HTERT RPE-1 (cell line): Measurements from ENCODE around the gene MEIS2.

Experiments
- in situ Hi-C: fragments of 300-500 bp; cut with MboI; formaldehyde crosslinking; loops from 4 replicates; pipeline ENCODE4 v1.14.3; 2020; ENCODE audit warnings: low sequenced_read_pairs

MEIS2 gene

GRCh38 chr15:36904715-36905114 is 195.6 kb downstream of the MEIS2 start:
- in situ Hi-C loops = no loop called here

GRCh38 chr15:36903922-36904556 is 196.3 kb downstream of the MEIS2 start:
- in situ Hi-C loops = no loop called here

- in situ Hi-C loops = no loop called here
Observed at GRCh38 chr15:36903195-36903594, 197.2 kb downstream of the MEIS2 start.

- in situ Hi-C loops = no loop called here
Observed at GRCh38 chr15:36901012-36901411, 199.3 kb downstream of the MEIS2 start.

DNA sequence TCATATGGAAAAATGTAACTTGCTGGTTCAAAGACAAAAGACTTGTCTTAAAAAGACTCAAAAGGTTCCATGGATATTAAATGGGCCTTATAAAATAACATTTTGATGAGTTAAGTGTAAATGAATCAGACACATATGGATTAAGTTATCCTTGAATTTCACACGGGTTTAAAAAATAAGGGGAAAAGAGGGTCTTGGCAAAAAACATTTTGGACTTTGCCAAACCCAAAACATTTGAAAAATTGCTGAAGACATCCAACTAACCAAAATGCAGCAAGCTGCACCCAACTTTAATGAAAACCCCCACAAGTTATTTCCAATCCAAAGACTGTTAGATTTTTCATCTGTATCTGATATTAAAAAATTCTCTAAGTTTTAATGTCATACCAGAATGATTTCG is 200.7 kb downstream of the MEIS2 start:
- in situ Hi-C loops = no loop called here

- in situ Hi-C loops = no loop called here
Observed at GRCh38 chr15:36898536-36899126, 201.7 kb downstream of the MEIS2 start.

- in situ Hi-C loops = no loop called here
Observed at GRCh38 chr15:36897834-36898233, 202.5 kb downstream of the MEIS2 start.

- in situ Hi-C loops = no loop called here
Observed at GRCh38 chr15:36896949-36897348, 203.4 kb downstream of the MEIS2 start.

DNA sequence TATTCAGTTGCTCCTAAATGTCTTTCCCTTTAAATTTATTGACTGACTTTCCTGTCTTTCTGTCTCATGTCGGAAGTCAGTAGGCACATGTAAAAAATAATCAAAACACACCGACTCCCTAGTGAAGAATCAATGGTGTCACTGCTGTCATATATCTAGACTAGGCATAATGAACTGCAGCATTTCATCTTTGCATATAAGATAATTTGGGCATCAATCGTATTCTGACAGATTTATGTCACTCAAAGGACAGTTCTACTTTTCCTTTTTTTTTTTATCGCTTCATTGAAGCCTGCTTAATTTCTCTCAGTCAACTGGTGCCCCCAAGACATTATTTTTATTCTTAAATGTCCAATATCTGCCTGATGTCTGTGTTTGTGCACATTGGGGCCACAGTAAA is 206.3 kb downstream of the MEIS2 start:
- in situ Hi-C loops = no loop called here

DNA sequence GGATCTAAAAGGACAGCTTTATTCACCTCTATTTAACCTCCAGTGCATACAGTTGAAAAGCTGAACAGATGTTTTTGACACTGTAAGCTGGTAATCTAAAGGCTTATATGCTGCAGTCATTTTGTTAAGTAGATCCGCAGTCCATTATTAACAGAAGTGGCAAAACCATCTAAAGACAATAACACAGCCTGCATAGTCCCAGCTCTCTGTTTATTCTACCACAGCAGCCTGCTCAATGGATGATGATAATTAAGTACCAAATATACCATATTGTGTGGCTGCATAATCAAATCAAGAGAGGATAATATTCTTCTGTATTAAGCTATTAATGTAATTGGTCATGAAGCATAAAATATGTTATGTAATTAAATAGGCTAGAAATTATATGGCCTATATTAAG is 207.1 kb downstream of the MEIS2 start:
- in situ Hi-C loops = no loop called here

GRCh38 chr15:36888011-36888992 is 212.0 kb downstream of the MEIS2 start:
- in situ Hi-C loops = no loop called here

DNA sequence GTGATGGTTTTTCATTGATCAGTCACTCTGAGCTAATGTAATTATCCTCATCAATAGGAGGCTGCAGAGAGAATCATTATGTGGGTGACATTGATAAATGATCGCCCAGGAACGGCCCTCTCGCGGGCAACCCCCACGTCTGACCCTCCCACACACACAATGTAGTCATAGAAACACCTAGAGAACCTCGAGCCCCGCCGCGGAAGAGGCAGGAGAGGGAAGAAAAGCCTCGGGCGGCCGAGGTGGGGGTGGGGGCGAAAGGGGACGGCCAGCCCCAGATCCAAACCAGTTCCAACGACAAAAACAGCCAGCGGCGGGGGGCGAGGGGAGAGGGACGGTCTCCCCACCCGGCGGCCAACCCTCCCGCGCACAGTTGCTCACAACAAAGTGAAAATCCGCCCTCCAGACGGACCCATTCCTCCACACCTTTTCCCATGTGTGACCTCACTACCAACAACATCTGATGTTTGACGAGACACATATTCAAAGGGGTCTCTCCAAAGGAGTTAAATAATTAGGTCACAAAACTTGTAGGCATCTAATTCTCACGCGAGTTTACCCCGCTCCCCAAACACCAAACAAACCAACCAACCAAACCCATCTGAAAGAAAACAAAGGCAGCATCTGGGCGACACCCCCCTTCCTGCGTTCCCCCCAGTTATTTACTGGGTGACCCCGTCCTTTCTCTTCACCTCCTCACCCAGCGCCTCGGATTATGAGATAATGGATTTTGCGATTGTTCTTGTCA is 213.0 kb downstream of the MEIS2 start:
- in situ Hi-C loops = no loop called here

- in situ Hi-C loops = no loop called here
Observed at GRCh38 chr15:36886701-36887100, 213.6 kb downstream of the MEIS2 start.

DNA sequence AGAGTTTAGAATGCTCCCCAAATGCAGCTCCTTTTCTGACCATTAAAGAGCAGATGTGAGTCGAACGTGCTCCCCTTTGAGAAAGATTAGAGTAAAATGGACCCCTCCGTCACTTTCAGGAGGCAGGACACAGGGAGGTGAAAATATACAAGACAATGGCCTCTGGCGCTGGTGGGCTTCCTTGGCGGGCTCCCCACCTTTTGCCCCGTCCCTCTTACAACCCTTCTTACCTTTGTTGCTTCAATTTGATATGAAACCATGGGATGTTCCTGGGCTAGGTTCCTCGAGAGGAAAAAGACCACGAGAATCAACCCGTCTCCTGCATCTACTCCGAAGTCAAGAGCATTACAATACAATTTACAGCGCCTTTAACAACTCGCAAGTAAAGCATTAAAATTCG is 214.2 kb downstream of the MEIS2 start:
- in situ Hi-C loops = no loop called here

DNA sequence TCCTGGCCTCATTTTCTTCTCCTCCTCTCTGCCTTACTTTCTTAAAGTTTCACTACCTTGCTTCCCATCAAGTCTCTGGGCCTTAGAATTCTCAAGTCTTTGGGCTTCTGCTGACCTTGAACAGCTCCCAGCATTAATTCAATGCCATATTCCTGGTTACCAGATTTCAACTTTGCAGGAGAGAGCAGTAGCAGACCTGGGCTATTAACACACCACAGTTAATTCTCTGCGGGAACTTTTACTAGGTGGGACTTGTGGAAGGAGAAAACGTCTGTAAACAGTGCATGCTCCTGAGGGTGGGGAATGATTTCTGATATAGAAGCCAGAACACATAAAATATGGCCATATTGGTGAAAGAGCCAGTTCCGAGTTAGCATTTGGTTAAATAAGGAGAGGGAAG is 214.6 kb downstream of the MEIS2 start:
- in situ Hi-C loops = no loop called here

DNA sequence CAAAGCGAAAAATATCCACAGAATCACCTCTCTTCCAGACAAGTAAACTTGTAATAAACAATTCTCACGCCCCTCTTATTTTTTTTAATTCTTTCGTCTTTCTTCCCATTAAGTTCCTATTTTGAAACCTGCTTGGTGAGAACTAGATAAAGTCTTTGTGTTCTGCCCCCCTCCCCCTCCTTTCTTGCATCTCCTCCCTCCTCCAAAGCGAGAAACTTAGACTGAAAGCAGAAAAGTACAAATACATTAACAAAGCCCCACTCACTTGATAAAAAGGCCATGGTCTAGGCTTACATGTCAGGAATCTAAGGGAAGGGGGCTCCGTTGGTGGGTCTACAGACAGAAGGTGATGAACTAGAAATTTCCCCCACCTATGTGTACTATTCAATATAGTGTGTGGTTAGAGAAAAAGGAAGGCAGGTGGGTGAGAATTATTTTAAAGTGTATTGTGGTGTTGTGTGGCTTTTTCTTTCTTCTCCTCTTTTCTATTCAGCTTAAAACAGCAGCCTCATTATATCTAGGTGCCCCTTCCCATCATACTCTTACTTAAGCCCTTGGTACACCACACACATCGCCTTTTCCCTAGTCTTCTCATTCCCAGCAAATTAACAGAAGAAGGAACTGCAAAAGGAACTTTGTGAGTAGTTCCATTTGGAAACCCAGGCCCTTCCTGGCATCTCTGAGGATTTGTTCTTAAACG is 215.3 kb downstream of the MEIS2 start:
- in situ Hi-C loops = no loop called here

DNA sequence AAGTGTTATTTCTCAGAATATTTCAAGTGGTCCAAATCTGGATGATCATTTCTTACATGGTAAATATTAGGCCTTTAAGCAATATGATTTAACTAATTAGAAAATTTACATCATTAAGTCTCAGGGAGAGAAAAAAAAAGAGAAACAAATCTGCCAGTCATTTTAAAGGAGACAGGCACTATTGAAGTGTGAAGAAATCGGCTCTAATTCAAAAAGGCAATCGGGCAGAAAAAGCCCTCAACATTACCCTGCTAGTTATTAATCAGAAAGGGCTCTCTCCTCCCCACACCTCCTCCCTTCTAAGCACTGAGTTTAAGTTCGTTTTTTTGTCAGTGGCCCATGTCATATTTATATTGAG is 215.9 kb downstream of the MEIS2 start:
- in situ Hi-C loops = no loop called here

DNA sequence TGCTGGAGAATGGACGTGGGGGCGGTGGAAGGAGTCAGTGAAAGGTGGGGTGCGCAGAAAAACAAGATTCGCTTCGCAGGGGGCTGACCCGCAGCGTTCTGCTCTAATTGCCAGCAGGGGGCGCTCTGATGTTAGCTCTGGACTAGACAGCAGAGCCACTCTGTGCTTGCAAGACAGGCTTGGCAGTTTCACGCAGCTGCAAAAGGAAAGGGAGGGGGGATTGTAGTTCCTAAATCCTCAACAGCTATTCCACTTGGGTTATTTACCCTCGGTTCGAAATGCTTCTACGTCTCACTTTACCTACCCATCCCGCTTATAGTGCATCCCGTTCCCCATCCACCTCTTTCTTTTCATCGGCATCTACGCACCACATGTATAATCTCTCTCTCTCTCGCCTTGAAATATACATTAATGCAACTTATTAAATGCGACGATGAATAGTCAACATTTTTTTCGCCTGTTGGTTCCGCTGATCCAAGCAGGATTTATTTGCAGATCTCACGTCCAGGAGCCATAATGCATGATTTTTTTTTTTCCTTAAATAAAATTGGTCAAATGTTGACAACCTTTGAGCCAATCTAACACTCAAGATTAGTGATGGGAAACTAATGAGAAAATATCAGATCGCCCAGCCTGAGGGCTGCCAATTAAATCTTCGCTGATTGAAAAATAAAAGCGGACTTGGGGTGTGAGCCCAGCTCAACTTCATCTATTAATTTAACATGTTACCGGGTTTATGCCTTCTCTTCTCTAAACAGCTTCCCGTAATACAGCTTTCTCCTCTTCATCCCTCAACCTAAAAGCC is 216.4 kb downstream of the MEIS2 start:
- in situ Hi-C loops = no loop called here

DNA sequence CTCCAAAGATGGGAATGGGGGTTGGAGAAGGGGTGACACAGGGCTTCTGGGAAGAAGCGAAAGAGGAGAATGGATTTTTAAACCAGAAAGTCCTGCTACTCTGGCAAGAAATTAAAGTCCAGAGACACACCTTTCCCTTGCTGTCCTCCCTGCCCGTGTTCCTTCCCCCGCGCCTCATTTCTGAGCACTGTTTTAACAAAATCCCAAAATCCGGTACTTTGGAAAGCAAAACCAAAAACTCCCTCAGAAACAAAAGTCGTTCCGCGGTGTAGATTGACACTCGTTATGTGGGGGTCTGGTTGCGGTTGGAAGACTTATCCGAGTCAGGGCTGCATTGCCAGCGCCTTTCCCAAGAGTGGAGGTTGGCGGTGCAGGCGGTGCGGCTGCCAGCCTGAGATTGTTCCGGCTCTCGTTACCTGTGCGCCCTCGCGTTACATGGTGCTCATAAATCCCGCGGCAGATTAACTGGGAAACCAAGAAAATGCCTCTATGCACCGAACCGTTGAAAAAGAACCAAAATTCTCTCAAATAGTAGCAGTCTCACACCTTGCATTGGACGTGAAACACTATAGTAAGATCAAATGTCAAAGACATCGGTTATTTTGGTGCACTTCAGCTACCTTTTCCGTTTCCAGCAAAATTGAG is 217.7 kb downstream of the MEIS2 start:
- in situ Hi-C loops = no loop called here
